NT2/D1 (cell line): ENCODE data around the gene SETX.

Experiments
- YY1 ChIP-seq: IDR thresholded peaks from 2 replicates; pipeline ENCODE4 v1.6.1; 2011; ENCODE audit not compliant: insufficient read length, insufficient read depth
- ZNF274 ChIP-seq: IDR thresholded peaks from 2 replicates; pipeline ENCODE4 v1.6.1; 2011; ENCODE audit warnings: mild to moderate bottlenecking, low read depth, low read length

GRCh38 chr9:132245465-132245864 is 109.3 kb downstream of the SETX start:
- TF ChIP-seq ZNF274 = no peak
- TF ChIP-seq YY1 = no peak
